HEK293T (cell line): ENCODE data around the gene SYT7.

Experiments
- CTCF ChIA-PET: fragments of 350-600 bp; formaldehyde crosslinking; extraction: SDS; loops from one replicate; lab custom pipeline; 2021; ENCODE audit warnings: antibody characterized with exemption, inconsistent platforms; lab: Yijun Ruan, JAX
- POLR2A ChIA-PET: fragments of 350-600 bp; formaldehyde crosslinking; extraction: SDS; loops from one replicate; lab custom pipeline; 2020; ENCODE audit warnings: antibody characterized with exemption, inconsistent platforms; lab: Yijun Ruan, JAX
- DNase-seq: peaks from one replicate; pipeline ENCODE4 v3.0.0; 2012; ENCODE audit warnings: mixed read lengths; ENCODE audit errors: extremely low spot score
- ARNT ChIP-seq: fragments of 450-650 bp; IDR thresholded peaks from 2 replicates; pipeline ENCODE4 v1.6.1; 2017; ENCODE audit warnings: mild to moderate bottlenecking
- BHLHE40 ChIP-seq: fragments of 450-650 bp; IDR thresholded peaks from 2 replicates; pipeline ENCODE4 v1.6.1; 2016; ENCODE audit warnings: mild to moderate bottlenecking, moderate library complexity, borderline replicate concordance
- CTBP1 ChIP-seq: fragments of 450-650 bp; IDR thresholded peaks from 2 replicates; pipeline ENCODE4 v1.6.1; 2016; ENCODE audit warnings: borderline replicate concordance
- ELF4 ChIP-seq: fragments of 450-650 bp; IDR thresholded peaks from 2 replicates; pipeline ENCODE4 v1.6.1; 2017; ENCODE audit warnings: antibody characterized with exemption
- FOXA1 ChIP-seq: fragments of 450-650 bp; IDR thresholded peaks from 2 replicates; pipeline ENCODE4 v1.6.1; 2016; ENCODE audit warnings: mild to moderate bottlenecking
- FOXK2 ChIP-seq: fragments of 450-650 bp; IDR thresholded peaks from 2 replicates; pipeline ENCODE4 v1.6.1; 2016; ENCODE audit warnings: mild to moderate bottlenecking
- FOXM1 ChIP-seq: fragments of 450-650 bp; IDR thresholded peaks from 2 replicates; pipeline ENCODE4 v1.6.1; 2017; ENCODE audit warnings: mild to moderate bottlenecking, borderline replicate concordance
- HDGF ChIP-seq: fragments of 450-650 bp; IDR thresholded peaks from 2 replicates; pipeline ENCODE4 v1.6.1; 2017; ENCODE audit warnings: antibody characterized with exemption, borderline replicate concordance
- L3MBTL2 ChIP-seq: fragments of 450-650 bp; conservative IDR thresholded peaks from 2 replicates; pipeline ENCODE4 v1.6.1; 2016; ENCODE audit warnings: mild to moderate bottlenecking
- LEF1 ChIP-seq: fragments of 450-650 bp; IDR thresholded peaks from 2 replicates; pipeline ENCODE4 v1.6.1; 2017; ENCODE audit warnings: mild to moderate bottlenecking, borderline replicate concordance
- NFRKB ChIP-seq: fragments of 450-650 bp; IDR thresholded peaks from 2 replicates; pipeline ENCODE4 v1.6.1; 2016; ENCODE audit warnings: mild to moderate bottlenecking, moderate library complexity
- PKNOX1 ChIP-seq: fragments of 450-650 bp; IDR thresholded peaks from 2 replicates; pipeline ENCODE4 v1.6.1; 2016
- SP1 ChIP-seq: fragments of 450-650 bp; IDR thresholded peaks from 2 replicates; pipeline ENCODE4 v1.6.1; 2017
- SUZ12 ChIP-seq: fragments of 450-650 bp; IDR thresholded peaks from 2 replicates; pipeline ENCODE4 v1.6.1; 2016; ENCODE audit warnings: mild to moderate bottlenecking
- TARDBP ChIP-seq: fragments of 450-650 bp; IDR thresholded peaks from 2 replicates; pipeline ENCODE4 v1.6.1; 2016
- ZNF384 ChIP-seq: fragments of 450-650 bp; IDR thresholded peaks from 2 replicates; pipeline ENCODE4 v1.6.1; 2016

Gene SYT7

GRCh38 chr11:61574611-61575010 is 6.3 kb downstream of the SYT7 start:
- TF ChIP-seq FOXM1 = no peak
- TF ChIP-seq PKNOX1 = no peak
- no peak for TF ChIP-seq BHLHE40
- no peak for TF ChIP-seq CTBP1
- no peak for TF ChIP-seq SUZ12
- TF ChIP-seq SP1 = no peak
- no peak for TF ChIP-seq ZNF384
- no peak for TF ChIP-seq ARNT
- no peak for TF ChIP-seq NFRKB
- no peak for TF ChIP-seq FOXA1
- no peak for TF ChIP-seq HDGF
- no peak for DNase-seq
- ChIA-PET POLR2A (no interaction called here), CTCF (interaction anchor here (1.0 kb wide), 1 partner anchor 43 kb away, joined by 3 read pairs; no protein-coding TSS in a partner anchor)

DNA sequence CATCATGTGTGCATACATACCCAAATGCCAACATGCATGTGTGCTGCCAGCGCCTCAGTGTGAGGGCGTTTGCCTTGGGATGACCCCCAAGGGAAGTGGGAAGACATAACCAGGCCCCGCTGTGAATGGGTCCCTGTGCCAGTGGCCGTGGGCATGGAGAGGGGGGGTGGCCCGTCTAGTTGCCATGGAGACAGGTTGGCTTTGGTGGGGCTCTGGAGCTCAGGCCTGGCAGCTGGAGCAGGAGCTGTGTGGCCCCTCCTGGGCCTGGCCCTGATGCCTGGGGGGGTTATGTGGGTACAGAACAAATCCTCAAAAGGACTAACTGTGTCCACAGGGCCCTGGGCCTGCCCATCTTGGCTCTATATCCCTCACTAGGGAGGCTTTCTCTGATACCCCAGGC is 8.0 kb downstream of the SYT7 start:
- DNase-seq = no peak
- POLR2A ChIA-PET = no interaction called here
- TF ChIP-seq ARNT (no peak), TARDBP (no peak), LEF1 (no peak), HDGF (no peak), FOXM1 (no peak), NFRKB (no peak), FOXK2 (no peak), CTBP1 (no peak), ZNF384 (no peak), BHLHE40 (no peak), SP1 (no peak), L3MBTL2 (no peak), SUZ12 (no peak), PKNOX1 (no peak)
- CTCF ChIA-PET = no interaction called here

- no peak for TF ChIP-seq SUZ12
- no peak for TF ChIP-seq ELF4
- TF ChIP-seq L3MBTL2 = no peak
- TF ChIP-seq FOXK2 = no peak
- TF ChIP-seq CTBP1 = no peak
- no peak for TF ChIP-seq ARNT
- TF ChIP-seq LEF1 = no peak
- TF ChIP-seq TARDBP = no peak
- TF ChIP-seq NFRKB = no peak
- TF ChIP-seq ZNF384 = no peak
- TF ChIP-seq SP1 = no peak
- TF ChIP-seq PKNOX1 = no peak
- no peak for TF ChIP-seq BHLHE40
- no peak for TF ChIP-seq FOXA1
- no peak for TF ChIP-seq HDGF
- no peak for TF ChIP-seq FOXM1
- ChIA-PET POLR2A (no interaction called here), CTCF (no interaction called here)
- no peak for DNase-seq
Observed at GRCh38 chr11:61571869-61572268, 9.0 kb downstream of the SYT7 start.

GRCh38 chr11:61571337-61571736 is 9.5 kb downstream of the SYT7 start:
- CTCF ChIA-PET = no interaction called here
- POLR2A ChIA-PET = no interaction called here
- TF ChIP-seq PKNOX1 = no peak
- no peak for TF ChIP-seq SP1
- TF ChIP-seq CTBP1 = no peak
- TF ChIP-seq TARDBP = no peak
- TF ChIP-seq FOXA1 = no peak
- no peak for TF ChIP-seq FOXK2
- TF ChIP-seq NFRKB = no peak
- DNase-seq = no peak

GRCh38 chr11:61569701-61570100 is 11.2 kb downstream of the SYT7 start:
- no peak for DNase-seq

GRCh38 chr11:61569018-61569417 is 11.9 kb downstream of the SYT7 start:
- TF ChIP-seq L3MBTL2 (no peak), FOXA1 (no peak), ZNF384 (no peak), LEF1 (no peak), SP1 (no peak), TARDBP (no peak), NFRKB (no peak), BHLHE40 (no peak), FOXK2 (no peak), HDGF (no peak), PKNOX1 (no peak), FOXM1 (no peak), SUZ12 (no peak), CTBP1 (no peak), ELF4 (no peak), ARNT (no peak)
- CTCF ChIA-PET = no interaction called here

More at GRCh38 chr11:61569701-61570100, 11.2 kb downstream of the SYT7 start:
- TF ChIP-seq CTBP1 (no peak), ARNT (no peak), FOXA1 (no peak), L3MBTL2 (no peak), BHLHE40 (no peak), TARDBP (no peak), ELF4 (no peak)
- ChIA-PET CTCF (no interaction called here), POLR2A (no interaction called here)

More at GRCh38 chr11:61569018-61569417, 11.9 kb downstream of the SYT7 start:
- no peak for DNase-seq
- POLR2A ChIA-PET = no interaction called here
